ENCODE measurements around the gene APOBEC4. TPM values are rescaled to one million over a fixed set of nuclear protein-coding genes. Genes with fewer than 3 reads are reported as not detected.
"Not testable (repeated sequence)": the region's sequence is repeated elsewhere in the genome, so short reads cannot be mapped to it uniquely, and the experiment has no call there.

APOBEC4 gene
- total and polyA plus RNA-seq, 2 experiments from 2014 or later = not detected

DNA sequence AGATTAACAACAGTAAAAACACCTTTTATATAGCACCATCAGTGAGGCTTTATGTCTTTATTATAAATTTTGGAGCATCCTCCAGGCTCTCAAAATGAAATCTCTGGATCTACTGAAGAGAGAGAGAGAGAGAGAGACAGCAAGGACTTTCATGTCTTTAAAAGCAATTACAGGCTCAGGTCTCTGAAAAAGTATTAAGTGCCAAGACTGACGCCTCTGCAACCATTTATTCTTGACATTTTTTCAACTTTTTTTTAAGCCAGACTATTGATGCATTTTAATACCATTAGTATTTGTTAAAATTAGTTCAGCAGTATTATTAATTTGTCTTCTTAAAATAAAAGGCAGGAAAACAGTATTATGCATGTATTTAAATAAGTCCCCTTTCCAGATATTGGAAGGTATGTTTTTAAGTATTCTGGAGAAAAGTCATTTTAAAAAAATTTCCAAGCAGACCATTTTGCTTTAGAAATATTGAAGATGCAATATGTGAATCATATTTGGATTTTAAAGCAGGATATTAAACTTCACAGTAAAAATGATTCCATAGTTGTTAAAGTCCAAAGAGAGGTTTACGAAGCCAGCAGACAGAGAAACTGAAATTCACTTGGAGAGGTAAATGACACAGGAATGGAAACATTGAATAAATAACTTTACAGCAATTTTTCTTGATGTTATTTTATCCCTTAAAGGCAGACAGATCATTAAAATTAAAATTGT is 35.4 kb upstream of the APOBEC4 start:
- no peak overlapping the region for H3K4me3 ChIP-seq
- no peaks in the 10 kb centered on the region for H3K9me3 ChIP-seq (ENCODE audit: low read depth)
- TF ChIP-seq, protein P1, sequence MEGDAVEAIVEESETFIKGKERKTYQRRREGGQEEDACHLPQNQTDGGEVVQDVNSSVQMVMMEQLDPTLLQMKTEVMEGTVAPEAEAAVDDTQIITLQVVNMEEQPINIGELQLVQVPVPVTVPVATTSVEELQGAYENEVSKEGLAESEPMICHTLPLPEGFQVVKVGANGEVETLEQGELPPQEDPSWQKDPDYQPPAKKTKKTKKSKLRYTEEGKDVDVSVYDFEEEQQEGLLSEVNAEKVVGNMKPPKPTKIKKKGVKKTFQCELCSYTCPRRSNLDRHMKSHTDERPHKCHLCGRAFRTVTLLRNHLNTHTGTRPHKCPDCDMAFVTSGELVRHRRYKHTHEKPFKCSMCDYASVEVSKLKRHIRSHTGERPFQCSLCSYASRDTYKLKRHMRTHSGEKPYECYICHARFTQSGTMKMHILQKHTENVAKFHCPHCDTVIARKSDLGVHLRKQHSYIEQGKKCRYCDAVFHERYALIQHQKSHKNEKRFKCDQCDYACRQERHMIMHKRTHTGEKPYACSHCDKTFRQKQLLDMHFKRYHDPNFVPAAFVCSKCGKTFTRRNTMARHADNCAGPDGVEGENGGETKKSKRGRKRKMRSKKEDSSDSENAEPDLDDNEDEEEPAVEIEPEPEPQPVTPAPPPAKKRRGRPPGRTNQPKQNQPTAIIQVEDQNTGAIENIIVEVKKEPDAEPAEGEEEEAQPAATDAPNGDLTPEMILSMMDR (IDR thresholded peaks at IDR 0.05; ENCODE audit: low read depth, low read length) = no peak
- H3K27ac ChIP-seq = no peak overlapping the region
- H3K4me1 ChIP-seq (ENCODE audit: low read depth) = peaks cover 49% of the 10 kb centered on the region
- DNase-seq (ENCODE audit: low read depth in 1 of 2, low spot score in 1 of 2) = no peak
- no peaks in the 10 kb centered on the region for H3K27me3 ChIP-seq
- no peaks in the 10 kb centered on the region for H3K36me3 ChIP-seq

DNA sequence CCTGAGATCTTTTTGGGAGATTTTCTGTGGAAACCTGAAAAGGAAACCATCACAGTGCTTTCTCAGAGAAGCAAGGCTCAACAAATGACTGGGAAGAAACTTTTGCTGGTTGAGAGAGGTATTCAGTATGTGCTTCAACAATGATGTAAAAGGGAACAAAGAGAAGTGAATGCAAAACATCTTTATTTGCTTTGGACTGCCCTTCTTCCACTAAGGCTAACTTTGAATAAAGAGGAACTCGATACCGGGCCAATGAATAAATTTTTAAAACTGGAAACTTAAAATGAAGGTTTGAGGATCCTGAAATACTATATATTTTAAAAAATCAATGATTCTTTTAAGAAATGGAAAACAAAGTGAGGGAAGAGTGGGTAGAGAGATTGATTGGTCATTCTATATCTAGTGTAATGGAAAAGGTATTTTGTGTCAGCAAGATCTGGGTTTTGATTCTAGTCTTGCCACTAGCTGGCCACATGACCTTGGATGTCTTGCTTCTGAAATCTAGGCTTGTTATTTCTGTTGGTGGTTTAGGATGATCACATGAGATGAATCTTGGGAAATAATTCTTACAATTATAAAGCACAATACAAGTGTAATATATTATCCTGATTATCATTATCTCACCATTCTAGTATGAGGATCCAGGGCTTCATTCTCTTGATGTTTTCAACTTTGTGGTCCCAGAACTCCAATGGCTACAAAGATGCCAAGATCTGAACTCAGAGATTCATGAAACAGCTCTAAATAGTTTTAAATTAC is 34.6 kb upstream of the APOBEC4 start:
- Histone ChIP-seq H3K4me3 (no peak overlapping the region), H3K36me3 (no peaks in the 10 kb centered on the region), H3K9me3 (ENCODE audit: low read depth) (no peaks in the 10 kb centered on the region), H3K27me3 (no peaks in the 10 kb centered on the region), H3K4me1 (ENCODE audit: low read depth) (peaks cover 41% of the 10 kb centered on the region), H3K27ac (peak overlapping the region; percentile 4)
- DNase-seq (ENCODE audit: low read depth in 1 of 2, low spot score in 1 of 2) = no peak
- TF ChIP-seq, protein P1 (IDR thresholded peaks at IDR 0.05; ENCODE audit: low read depth, low read length) = no peak

DNA sequence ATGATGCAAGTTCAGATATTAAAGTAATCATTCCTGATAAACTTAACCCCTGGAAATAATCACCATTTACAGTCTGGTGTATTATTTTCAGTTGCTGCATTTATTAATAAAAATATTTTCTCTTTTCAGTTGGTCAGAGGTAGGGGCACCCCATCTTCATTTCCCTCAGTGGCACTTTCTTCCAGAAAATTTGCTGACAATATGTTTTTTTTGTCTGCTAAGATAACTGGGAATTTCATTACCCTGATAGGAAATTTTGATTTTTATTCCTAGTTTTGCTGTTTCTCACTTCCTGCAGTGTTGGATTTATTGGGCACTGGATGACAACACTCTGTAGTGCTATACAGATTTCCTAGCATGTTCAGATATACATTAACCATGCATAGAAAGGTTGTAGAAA is 33.1 kb upstream of the APOBEC4 start:
- H3K27me3 ChIP-seq = no peaks in the 10 kb centered on the region
- no peak for DNase-seq (ENCODE audit: low read depth in 1 of 2, low spot score in 1 of 2)
- no peak overlapping the region for H3K4me3 ChIP-seq
- TF ChIP-seq, protein P1 (IDR thresholded peaks at IDR 0.05; ENCODE audit: low read depth, low read length) = no peak
- peaks cover 27% of the 10 kb centered on the region for H3K4me1 ChIP-seq (ENCODE audit: low read depth)
- H3K27ac ChIP-seq = no peak overlapping the region
- H3K9me3 ChIP-seq (ENCODE audit: low read depth) = no peaks in the 10 kb centered on the region
- H3K36me3 ChIP-seq = no peaks in the 10 kb centered on the region

DNA sequence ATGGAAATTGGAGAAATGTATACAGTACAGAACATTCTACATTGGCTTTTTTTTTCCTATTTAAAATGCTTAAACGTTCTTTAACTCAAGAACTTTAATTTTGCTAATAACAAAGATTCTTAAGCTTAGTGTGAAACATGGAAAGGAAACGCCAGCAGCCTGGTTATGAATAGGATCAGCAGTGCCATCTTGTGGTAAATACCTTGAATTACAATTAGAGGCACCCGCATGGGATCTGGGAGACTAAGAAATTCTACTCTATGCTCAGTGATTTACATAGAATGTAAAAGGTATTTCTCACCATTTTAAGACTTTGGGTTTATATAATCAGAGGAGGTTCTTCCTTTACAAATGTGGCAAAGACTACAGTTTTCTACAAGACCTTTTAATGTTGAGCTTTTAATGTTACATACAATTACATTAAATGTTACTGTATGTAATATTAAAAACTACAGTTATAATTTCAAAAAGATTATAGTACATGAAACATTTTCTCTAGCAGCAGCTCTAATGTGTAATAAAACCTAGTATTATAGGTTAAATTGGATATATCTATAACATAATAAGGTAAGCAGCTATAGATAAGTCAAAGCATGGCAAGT is 32.1 kb upstream of the APOBEC4 start:
- no peaks in the 10 kb centered on the region for H3K36me3 ChIP-seq
- H3K27ac ChIP-seq = no peak overlapping the region
- H3K27me3 ChIP-seq = no peaks in the 10 kb centered on the region
- TF ChIP-seq, protein P1 (IDR thresholded peaks at IDR 0.05; ENCODE audit: low read depth, low read length) = peak; percentile 67
- peaks cover 17% of the 10 kb centered on the region for H3K4me1 ChIP-seq (ENCODE audit: low read depth)
- DNase-seq (ENCODE audit: low read depth in 1 of 2, low spot score in 1 of 2) = peak; percentile 68 to 75
- no peak overlapping the region for H3K4me3 ChIP-seq
- H3K9me3 ChIP-seq (ENCODE audit: low read depth) = no peaks in the 10 kb centered on the region

DNA sequence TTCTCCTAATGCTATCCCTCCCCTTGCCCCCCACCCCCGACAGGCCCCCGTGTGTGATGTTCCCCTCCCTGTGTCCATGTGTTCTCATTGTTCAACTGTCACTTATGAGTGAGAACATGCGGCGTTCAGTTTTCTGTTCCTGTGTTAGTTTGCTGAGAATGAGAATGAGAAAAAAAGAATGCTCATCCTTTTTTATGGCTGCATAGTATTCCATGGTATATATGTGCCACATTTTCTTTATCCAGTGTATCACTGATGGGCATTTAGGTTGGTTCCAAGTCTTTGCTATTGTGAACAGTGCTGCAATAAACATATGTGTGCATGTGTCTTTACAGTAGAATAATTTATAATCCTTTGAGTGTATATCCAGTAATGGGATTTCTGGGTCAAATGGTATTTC is 26.2 kb upstream of the APOBEC4 start:
- H3K36me3 ChIP-seq; H3K4me3 ChIP-seq; H3K27me3 ChIP-seq; DNase-seq (ENCODE audit: low read depth in 1 of 2, low spot score in 1 of 2); H3K9me3 ChIP-seq (ENCODE audit: low read depth); H3K27ac ChIP-seq: not testable (repeated sequence)
- peaks cover 38% of the 10 kb centered on the region for H3K4me1 ChIP-seq (ENCODE audit: low read depth)

DNA sequence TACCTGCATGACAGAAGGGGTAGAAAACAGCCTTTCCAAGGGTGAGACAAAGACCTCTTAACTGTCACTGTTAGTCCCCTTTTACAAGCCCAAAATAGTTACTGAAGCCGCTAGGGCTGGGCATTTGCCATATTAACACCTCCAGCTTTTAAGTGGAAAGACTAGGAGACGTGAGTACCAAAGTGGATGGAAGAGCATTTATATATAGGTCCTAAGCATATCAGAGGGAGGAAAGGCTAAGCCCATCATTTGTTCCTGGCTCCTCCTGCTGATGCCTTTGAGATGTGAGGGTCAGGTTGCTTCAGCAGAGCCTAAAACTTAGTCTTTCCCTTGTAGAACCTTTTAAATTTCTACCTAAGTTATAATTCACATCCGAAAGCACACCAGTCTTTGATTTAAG is 25.7 kb upstream of the APOBEC4 start:
- no peaks in the 10 kb centered on the region for H3K27me3 ChIP-seq
- no peaks in the 10 kb centered on the region for H3K9me3 ChIP-seq (ENCODE audit: low read depth)
- peak overlapping the region; percentile 59 for H3K27ac ChIP-seq
- TF ChIP-seq, protein P1 (IDR thresholded peaks at IDR 0.05; ENCODE audit: low read depth, low read length) = no peak
- H3K4me3 ChIP-seq = no peak overlapping the region
- H3K36me3 ChIP-seq = no peaks in the 10 kb centered on the region
- peak in 1 of 2 donors; percentile 61 for DNase-seq (ENCODE audit: low read depth in 1 of 2, low spot score in 1 of 2)
- H3K4me1 ChIP-seq (ENCODE audit: low read depth) = peaks cover 38% of the 10 kb centered on the region
